PC-9 (cell line): ENCODE data around the gene DLG2. TPM values are rescaled to one million over a fixed set of nuclear protein-coding genes. Genes with fewer than 3 reads are reported as not detected.

Experiments
- BruUV-seq: library from RNA; stranded (reverse); fragments of 400-500 nt; replicated peaks from 2 replicates; lab custom pipeline; 2021; lab: Mats Ljungman, UMichigan
- CTCF ChIA-PET: fragments of 300-600 bp; sonication (Branson Sonifier 250); formaldehyde crosslinking; loops from one replicate; lab custom pipeline; 2022; ENCODE audit warnings: antibody characterized with exemption; lab: Charles Lee
- POLR2A ChIA-PET: fragments of 300-600 bp; sonication (Branson Sonifier 250); formaldehyde crosslinking; loops from one replicate; lab custom pipeline; 2022; ENCODE audit warnings: antibody characterized with exemption; ENCODE audit not compliant: unreplicated experiment; lab: Charles Lee
- DNase-seq, 2 experiments: peaks; one replicate each; pipeline versions ENCODE4 v3.0.0 to v3.0.0-alpha.2; 2015 to 2022; ENCODE audit warnings: mixed read lengths in 1 of 2
- H2AFZ ChIP-seq: fragments of 200-600 bp; sonication (generic); 2 replicates; pipeline ENCODE4 v1.8.1; 2017; ENCODE audit warnings: antibody characterized with exemption
- H3F3A ChIP-seq: fragments of 200-600 bp; sonication (generic); 2 replicates; pipeline ENCODE4 v1.8.1; 2017; ENCODE audit warnings: antibody characterized with exemption, mild to moderate bottlenecking, low read depth; ENCODE audit not compliant: insufficient read depth
- H3K27ac ChIP-seq: fragments of 200-600 bp; sonication (generic); 2 replicates; pipeline ENCODE4 v1.6.1; 2016; ENCODE audit warnings: mixed run types
- H3K27me3 ChIP-seq: fragments of 200-600 bp; sonication (generic); 2 replicates; pipeline ENCODE4 v1.6.1; 2016; ENCODE audit warnings: low read depth, mixed run types; ENCODE audit not compliant: insufficient read depth
- H3K36me3 ChIP-seq: fragments of 200-600 bp; sonication (generic); 2 replicates; pipeline ENCODE4 v1.6.1; 2016; ENCODE audit warnings: low read depth, mixed run types
- H3K4me1 ChIP-seq: fragments of 200-600 bp; sonication (generic); replicated peaks from 2 replicates; pipeline ENCODE4 v1.6.1; 2016; ENCODE audit warnings: mixed run types; ENCODE audit not compliant: insufficient read depth
- H3K4me2 ChIP-seq: fragments of 200-600 bp; sonication (generic); 2 replicates; pipeline ENCODE4 v1.6.1; 2017; ENCODE audit warnings: mixed run types
- H3K4me3 ChIP-seq: fragments of 200-600 bp; sonication (generic); 2 replicates; pipeline ENCODE4 v1.6.1; 2016; ENCODE audit warnings: mixed run types
- H3K79me2 ChIP-seq: fragments of 200-600 bp; sonication (generic); 2 replicates; pipeline ENCODE4 v1.6.1; 2017; ENCODE audit warnings: low read depth, mixed run types
- H3K9me2 ChIP-seq: fragments of 200-600 bp; sonication (generic); 2 replicates; pipeline ENCODE4 v1.8.1; 2017; ENCODE audit warnings: mild to moderate bottlenecking; ENCODE audit not compliant: insufficient read depth
- H3K9me3 ChIP-seq: fragments of 200-600 bp; sonication (generic); 2 replicates; pipeline ENCODE4 v1.8.1; 2016; ENCODE audit warnings: low read depth; ENCODE audit not compliant: insufficient read depth
- H4K20me1 ChIP-seq: fragments of 200-600 bp; sonication (generic); 2 replicates; pipeline ENCODE4 v1.8.1; 2017; ENCODE audit not compliant: insufficient read depth
- CTCF ChIP-seq: fragments of 200-600 bp; sonication (generic); conservative IDR thresholded peaks from 2 replicates; pipeline ENCODE4 v1.6.1; 2017; ENCODE audit warnings: mixed run types, antibody characterized with exemption, mild to moderate bottlenecking, moderate library complexity
- EZH2 ChIP-seq: fragments of 200-600 bp; sonication (generic); IDR thresholded peaks from 2 replicates; pipeline ENCODE4 v1.8.0; 2017; ENCODE audit warnings: antibody characterized with exemption, low read depth
- intact Hi-C: fragments of 100-400 bp; cut with micrococcal nuclease; formaldehyde crosslinking; loops from one replicate; pipeline ENCODE4 v1.10.0; 2022; ENCODE audit not compliant: unreplicated experiment
- total RNA-seq: library from RNA; stranded (reverse); gene quantifications from 2 replicates; pipeline ENCODE4 v1.2.3, GENCODE V29; 2021

Gene DLG2
- total RNA-seq, 1 experiment from 2014 or later, result 6.4 TPM

DNA sequence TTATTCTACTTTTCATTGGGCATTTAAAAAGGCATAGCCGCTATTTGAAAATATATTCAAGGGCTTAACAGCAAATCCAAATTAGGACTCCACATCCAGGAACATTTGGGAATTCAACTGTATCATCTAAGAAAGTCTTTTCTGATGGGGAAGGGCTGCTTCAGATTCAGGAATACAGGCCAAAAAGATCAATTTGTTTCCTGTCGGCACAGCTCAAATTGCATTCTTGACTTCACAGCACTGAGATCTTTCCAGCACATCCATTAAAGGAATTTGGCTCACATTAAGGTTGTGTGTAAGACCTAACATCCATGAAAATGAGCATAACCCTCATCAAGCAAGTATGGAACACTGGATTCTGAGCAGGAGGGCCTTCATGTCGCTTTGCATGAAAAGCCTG is 1171.5 kb downstream of the DLG2 start:
- Histone ChIP-seq H3K4me1 (no peaks in the 10 kb centered on the region), H3K36me3 (no peaks in the 10 kb centered on the region), H3K9me3 (no peaks in the 10 kb centered on the region), H3K27me3 (no peaks in the 10 kb centered on the region), H3F3A (no peaks in the 10 kb centered on the region), H2AFZ (no peak overlapping the region), H3K27ac (no peak overlapping the region), H3K4me3 (no peak overlapping the region), H3K4me2 (no peak overlapping the region), H4K20me1 (no peaks in the 10 kb centered on the region), H3K9me2 (no peaks in the 10 kb centered on the region), H3K79me2 (no peaks in the 10 kb centered on the region)
- no peak for DNase-seq
- POLR2A ChIA-PET, result no interaction called here
- CTCF ChIA-PET, result no interaction called here
- BruUV-seq, result no TSS peak
- TF ChIP-seq CTCF (no peak), EZH2 (no peak)
- intact Hi-C loops, result no loop called here

DNA sequence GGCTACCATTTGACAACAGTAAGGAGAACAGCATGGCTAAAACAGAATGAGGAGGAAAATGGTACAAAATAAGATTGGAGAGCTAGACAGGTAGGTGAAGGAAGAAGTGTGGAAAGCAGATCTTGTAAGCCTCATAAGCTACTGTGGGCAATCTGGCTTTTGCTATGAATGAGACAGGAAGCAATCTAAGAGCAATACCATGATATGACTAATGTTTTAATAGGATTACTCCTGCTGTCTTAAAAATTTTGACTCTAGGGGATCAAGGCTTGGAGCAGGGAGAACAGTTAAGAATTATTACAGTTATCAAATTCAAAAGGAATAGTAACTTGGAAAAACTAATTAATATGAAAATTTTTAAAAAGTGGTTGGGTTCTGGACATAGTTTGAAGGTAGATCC is 1174.9 kb downstream of the DLG2 start:
- Histone ChIP-seq H3K4me2 (no peak overlapping the region), H3K9me3 (no peaks in the 10 kb centered on the region), H4K20me1 (no peaks in the 10 kb centered on the region), H3K36me3 (no peaks in the 10 kb centered on the region), H3K27me3 (no peaks in the 10 kb centered on the region), H3K9me2 (peaks cover 4% of the 10 kb centered on the region; the same call in 1 of the 2 replicates), H3F3A (no peaks in the 10 kb centered on the region), H3K4me1 (no peaks in the 10 kb centered on the region), H2AFZ (no peak overlapping the region), H3K79me2 (no peaks in the 10 kb centered on the region), H3K27ac (no peak overlapping the region), H3K4me3 (no peak overlapping the region)
- ChIA-PET CTCF (no interaction called here), POLR2A (no interaction called here)
- no TSS peak for BruUV-seq
- intact Hi-C loops, result no loop called here
- TF ChIP-seq EZH2 (no peak), CTCF (no peak)
- DNase-seq, result no peak

GRCh38 chr11:84438565-84438964 is 1188.6 kb downstream of the DLG2 start:
- ChIA-PET POLR2A (no interaction called here), CTCF (no interaction called here)
- Histone ChIP-seq H3K36me3 (no peaks in the 10 kb centered on the region), H3F3A (no peaks in the 10 kb centered on the region), H3K4me1 (no peaks in the 10 kb centered on the region), H4K20me1 (no peaks in the 10 kb centered on the region), H3K79me2 (no peaks in the 10 kb centered on the region), H3K9me3 (no peaks in the 10 kb centered on the region), H3K27ac (no peak overlapping the region), H3K9me2 (no peaks in the 10 kb centered on the region), H3K27me3 (no peaks in the 10 kb centered on the region), H3K4me2 (no peak overlapping the region), H3K4me3 (no peak overlapping the region), H2AFZ (no peak overlapping the region)
- DNase-seq, result no peak
- TF ChIP-seq EZH2, result no peak
- TF ChIP-seq CTCF, result no peak
- no TSS peak for BruUV-seq
- intact Hi-C loops, result no loop called here
